Activated CD4-positive, alpha-beta T cell treated with anti-CD3 and anti-CD28 coated beads for 24 hours (primary cell): Measurements from ENCODE around the gene ENTPD7.

Experiments
- DNase-seq, 2 donors: peaks; one replicate each; pipeline ENCODE4 v3.0.0-alpha.2; 2020; ENCODE audit warnings: low read depth in 2 of 2

The ENTPD7 gene

DNA sequence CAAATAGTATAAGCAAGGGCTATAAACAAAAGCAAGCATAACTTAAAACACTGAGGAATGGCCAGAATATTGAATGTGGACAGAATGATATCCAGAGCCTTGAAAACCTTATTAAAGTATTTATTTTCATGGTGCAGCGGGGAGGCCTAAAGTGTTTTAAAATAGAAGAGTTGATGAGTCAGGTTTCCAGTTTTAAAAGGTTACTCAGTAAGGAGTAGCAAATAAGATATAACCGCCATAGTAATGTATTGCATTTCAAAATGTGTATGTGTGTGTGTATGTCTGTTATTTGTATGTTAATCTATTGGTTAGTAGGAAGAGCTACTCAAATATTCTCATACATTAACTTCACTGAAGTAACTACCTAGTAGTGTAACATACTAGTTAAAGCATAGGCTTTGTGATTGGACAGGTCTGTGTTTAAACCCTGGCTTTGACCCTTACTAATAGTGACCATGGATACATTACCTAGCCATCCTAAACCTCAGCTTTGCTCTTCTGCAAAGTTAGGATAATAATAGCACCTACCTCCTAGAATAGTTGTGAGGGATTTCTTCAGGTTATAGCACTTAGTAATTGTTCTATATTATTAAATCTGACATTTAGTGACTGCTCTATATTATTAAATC lies 89.6 kb downstream of the ENTPD7 start:
- no peak for DNase-seq

- DNase-seq, result no peak
Measured at GRCh38 chr10:99750641-99751040, 91.3 kb downstream of the ENTPD7 start.

DNA sequence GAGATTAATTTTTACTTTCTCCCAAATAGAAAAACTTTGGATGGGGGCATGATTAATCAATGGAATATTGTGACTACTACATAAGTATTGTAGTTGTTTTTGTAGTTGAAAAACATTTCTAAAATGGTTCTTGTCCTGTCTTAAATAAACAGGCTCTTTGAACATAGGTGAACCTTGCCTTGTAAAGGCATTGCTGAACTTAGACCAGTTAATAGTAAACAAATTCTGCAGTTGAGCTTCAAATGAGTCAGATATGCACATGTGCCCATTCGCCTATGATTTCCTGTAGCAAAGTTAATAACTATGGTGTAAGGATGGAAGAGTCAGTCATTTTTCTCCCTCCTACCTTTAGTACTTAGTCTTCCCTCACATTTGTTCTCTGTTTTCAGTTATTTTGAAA lies 95.4 kb downstream of the ENTPD7 start:
- DNase-seq, result no peak
